GM21528 (cell line): ENCODE data around the gene NECAB2.

Experiments
- ATAC-seq: cut with Tn5 transposase; IDR thresholded peaks from one replicate; pipeline ENCODE4 v1.9.1; 2021; ENCODE audit warnings: mild to moderate bottlenecking, moderate library complexity; ENCODE audit not compliant: unreplicated experiment, low FRiP score

The NECAB2 gene

GRCh38 chr16:84014570-84015327 is 46.7 kb downstream of the NECAB2 start:
- ATAC-seq, result no peak

- ATAC-seq, result no peak
These were observed 47.4 kb downstream of the NECAB2 start for GRCh38 chr16:84015399-84015798.

- no peak for ATAC-seq
These were observed 48.4 kb downstream of the NECAB2 start for GRCh38 chr16:84016477-84016876.

GRCh38 chr16:84018710-84019109 is 50.7 kb downstream of the NECAB2 start:
- no peak for ATAC-seq

- ATAC-seq, result no peak
These were observed 52.3 kb downstream of the NECAB2 start for GRCh38 chr16:84020353-84020752.

DNA sequence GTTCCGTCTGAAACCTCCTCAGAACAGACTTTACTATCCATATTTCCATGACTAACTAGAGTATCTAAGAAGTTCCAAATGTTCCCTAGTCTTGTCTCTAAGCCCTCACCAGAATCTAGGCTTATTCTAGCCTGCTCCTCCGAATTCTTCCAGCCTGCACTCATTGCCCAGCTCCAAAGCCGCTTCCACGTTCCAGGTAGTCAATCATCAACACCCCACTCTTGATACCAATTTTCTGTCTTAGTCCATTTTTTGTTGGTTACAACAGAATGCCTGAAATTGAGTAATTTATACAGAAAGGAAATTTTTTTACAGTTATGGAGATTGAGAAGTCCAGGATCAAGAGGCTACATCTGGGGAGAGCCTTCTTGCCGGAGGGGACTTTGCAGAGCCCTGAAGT is 53.4 kb downstream of the NECAB2 start:
- no peak for ATAC-seq

GRCh38 chr16:84022644-84023043 is 54.6 kb downstream of the NECAB2 start:
- ATAC-seq, result no peak

GRCh38 chr16:84024854-84025253 is 56.8 kb downstream of the NECAB2 start:
- ATAC-seq, result no peak

GRCh38 chr16:84026606-84027005 is 58.6 kb downstream of the NECAB2 start:
- ATAC-seq, result no peak

DNA sequence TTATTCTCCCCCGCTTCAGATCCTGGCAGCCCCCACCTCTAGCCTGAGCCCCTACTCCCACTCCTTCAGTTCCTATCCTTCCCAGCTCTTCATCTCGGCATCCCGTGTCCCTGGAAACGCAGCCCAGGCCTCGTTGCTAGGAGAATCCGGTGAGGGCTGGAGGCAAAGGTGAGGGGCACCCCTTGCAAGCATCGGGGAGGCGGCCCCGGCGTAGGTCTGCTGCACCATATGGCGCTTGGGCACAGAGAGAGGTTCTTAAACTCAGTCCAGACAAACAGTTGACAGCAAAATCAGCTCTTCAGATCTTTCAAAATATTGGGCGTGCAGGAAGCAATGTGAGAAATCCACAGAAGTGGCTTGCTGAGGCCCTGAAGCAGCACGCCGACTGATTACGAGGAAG is 59.6 kb downstream of the NECAB2 start:
- no peak for ATAC-seq

DNA sequence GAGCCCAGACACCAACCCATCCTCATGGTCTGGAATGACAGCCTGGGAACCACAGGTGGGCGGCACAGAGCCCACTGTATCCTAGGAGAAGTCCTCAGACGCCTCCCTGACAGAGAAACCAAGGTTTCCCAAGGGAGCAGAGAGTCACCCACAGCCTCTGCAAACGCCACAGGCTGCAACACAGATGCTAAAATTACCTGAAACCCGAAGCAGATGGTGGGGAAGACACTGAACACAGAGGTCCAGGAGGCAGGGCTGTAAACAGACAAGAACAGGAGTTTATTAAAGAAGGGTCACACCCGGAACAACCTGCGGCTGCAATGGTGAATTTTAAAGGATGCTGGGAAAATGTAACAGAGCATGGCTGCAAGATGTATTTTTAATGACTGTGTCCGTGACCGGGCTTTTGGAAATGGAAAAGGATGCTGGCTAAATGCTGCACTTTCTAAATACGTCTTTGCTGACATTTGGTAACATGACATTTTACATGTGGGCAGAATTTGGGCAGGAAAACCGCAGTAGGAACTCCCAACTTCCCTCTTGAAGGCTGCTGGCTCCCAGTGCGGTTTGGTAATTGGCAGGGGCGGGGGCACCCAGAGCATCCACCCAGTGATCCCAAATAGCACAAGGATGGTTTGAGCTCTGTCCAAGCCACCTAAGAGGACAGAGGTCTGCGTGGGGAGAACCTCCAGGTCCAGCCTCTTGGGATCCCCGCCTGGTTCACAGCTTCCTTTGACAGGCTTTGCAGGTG is 61.4 kb downstream of the NECAB2 start:
- no peak for ATAC-seq

DNA sequence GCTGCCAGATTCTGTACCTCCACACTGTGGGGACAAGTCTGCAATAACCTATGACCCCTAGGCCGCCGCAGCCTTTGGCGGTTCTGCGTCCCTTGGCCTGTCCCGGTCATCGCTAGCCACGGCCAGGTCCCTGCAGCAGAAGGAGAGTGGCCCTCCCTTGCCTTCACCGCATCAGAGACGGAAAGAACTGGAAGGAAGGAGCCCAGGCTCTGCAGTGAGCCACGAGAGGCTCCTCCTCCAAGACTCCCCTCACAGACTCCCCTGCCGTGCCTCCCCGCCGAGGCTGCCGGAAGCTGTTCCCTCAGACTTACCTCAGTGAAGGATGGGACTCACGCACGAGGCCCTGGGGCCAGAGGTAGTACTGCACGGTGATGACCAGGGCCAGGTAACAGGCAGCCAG is 63.5 kb downstream of the NECAB2 start:
- no peak for ATAC-seq

GRCh38 chr16:84032458-84033178 is 64.6 kb downstream of the NECAB2 start:
- ATAC-seq, result no peak

DNA sequence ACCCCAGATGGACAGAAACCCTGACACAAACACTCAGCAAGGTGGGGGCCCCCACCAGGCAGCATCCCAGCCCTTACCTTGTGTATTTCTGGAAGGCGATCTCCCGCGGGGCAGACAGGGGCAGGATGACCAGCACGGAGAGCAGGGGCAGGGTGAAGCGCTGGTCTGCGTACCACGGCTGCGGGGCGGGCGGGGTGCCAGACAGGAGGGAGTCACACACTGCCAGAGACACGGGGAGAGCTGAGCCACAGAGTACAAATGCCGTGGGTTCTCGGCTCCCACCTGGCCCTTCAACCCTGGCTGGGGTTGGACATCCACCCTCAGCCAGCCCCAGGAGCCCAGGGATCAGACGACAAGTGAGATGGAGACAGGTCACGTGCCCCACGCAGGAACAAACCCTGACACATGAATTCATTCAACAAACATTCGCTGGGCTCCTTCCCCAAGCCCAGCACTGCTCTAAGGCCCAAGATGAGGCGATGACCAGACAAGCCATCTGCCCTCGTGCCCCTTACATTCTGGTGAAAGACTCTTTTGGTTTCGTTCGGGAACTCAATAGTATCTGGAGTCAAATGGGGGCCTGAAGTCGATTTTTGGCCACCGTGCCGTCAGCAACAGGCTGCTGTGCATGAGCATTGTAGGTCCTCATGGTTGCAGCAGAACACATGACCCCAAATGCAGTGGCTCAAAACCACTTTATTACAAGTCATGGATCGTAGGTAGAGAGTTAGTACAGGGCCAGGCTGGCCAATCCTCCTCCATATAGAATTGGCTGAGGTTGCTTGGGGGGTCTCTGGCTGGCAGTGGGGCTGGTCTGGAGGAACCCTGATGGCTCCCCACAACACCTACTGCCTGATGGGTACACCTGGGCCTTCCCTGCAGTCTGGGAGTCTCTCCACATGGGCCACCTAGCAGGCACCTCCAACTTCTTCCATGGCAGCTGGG is 65.5 kb downstream of the NECAB2 start:
- no peak for ATAC-seq

DNA sequence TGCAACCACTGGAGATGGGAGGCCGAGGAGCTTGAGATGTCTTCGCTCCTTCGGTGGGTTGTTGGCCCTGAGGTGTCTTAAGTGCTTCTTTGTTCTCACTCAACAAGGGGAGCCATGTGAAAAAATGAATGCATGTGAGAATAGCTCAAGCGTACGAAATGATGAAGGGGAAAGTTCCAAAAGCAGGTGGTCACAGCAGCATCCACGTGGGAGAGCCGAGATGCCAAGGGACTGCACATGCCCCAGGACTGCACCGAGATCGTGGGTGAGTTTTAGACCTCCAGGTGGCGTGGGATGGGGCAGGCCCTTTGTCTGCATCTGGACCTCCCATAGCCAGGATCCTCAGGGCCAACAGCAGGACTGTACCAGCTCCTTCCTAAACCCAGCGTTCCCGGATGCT is 66.5 kb downstream of the NECAB2 start:
- no peak for ATAC-seq

GRCh38 chr16:84036131-84036530 is 68.1 kb downstream of the NECAB2 start:
- ATAC-seq, result no peak

GRCh38 chr16:84036982-84037425 is 69.0 kb downstream of the NECAB2 start:
- no peak for ATAC-seq

- no peak for ATAC-seq
These were observed 70.4 kb downstream of the NECAB2 start for GRCh38 chr16:84038469-84038868.

DNA sequence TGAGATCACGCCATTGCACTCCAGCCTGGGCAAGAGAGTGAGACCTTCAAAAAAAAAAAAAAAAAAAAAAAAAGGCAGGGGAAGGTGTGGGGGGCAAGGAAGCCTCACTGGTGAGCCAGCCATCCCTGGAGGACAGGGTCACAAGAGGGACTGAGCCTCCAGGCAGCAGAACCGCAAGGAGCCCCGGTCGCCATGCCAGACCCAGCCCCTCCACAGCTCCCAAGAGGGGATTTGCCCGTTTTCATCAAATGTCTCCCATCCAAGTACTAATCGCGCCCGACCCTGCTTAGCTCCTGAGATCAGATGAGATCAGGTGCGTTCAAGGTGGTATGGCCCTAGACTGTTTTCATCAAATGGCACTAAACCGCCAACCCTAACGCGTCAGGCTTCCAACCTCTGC is 71.7 kb downstream of the NECAB2 start:
- no peak for ATAC-seq

DNA sequence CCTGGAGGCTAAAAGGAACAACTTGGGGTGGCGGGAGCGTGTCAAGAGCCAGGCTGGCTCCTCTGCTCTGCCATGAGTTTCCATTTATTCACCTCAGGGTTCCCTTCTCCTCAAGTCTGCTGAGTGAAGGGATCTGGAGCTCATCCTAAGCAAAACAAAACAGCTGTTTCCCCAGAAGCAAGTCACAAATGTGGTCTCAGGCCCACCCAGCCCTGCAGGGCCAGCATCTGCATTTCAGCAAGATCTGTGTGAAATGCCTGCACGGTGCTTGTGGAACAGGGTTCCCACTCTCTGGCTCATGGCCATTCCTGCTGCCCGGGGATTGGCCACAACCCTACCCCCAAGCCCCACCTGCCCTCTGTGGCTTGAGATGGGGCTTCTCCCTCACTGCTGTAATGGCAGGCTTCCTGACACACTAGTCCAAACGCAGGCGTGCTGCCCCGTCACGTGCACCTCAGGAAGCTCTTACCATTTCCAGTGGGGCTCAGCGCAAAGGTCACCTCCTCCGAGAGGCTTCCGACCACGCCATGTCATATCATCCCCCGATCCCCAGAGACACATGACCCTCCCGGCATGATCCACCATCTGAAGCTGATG is 72.3 kb downstream of the NECAB2 start:
- no peak for ATAC-seq
